ENCODE data around the gene NUDT3.

DNA sequence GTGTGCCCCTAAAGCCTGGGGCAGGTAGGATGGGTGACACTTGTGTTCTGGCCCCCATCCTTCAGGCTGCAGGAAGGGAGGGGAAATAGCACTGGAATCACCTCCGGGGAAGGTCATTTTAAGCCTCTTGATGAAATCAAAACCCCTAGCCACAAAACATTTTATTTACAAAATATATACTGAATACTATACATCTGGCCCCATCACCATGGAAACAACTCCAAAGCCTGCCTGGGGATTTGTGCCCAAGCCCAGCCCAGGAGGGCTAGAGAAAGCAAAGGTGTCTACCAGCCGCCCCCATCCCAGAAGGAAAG lies 146.3 kb downstream of the NUDT3 start:
- no peak for TF ChIP-seq POLR2A (IDR thresholded peaks at IDR 0.05)
- no peak for TF ChIP-seq POLR2AphosphoS5 (IDR thresholded peaks at IDR 0.05)
